ENCODE measurements around the gene TRAM2. TPM values are rescaled to one million over a fixed set of nuclear protein-coding genes. Genes with fewer than 3 reads are reported as not detected.

TRAM2 gene
- total RNA-seq, 1 experiment from 2014 or later = 21.2 TPM

- TF ChIP-seq, protein P1, sequence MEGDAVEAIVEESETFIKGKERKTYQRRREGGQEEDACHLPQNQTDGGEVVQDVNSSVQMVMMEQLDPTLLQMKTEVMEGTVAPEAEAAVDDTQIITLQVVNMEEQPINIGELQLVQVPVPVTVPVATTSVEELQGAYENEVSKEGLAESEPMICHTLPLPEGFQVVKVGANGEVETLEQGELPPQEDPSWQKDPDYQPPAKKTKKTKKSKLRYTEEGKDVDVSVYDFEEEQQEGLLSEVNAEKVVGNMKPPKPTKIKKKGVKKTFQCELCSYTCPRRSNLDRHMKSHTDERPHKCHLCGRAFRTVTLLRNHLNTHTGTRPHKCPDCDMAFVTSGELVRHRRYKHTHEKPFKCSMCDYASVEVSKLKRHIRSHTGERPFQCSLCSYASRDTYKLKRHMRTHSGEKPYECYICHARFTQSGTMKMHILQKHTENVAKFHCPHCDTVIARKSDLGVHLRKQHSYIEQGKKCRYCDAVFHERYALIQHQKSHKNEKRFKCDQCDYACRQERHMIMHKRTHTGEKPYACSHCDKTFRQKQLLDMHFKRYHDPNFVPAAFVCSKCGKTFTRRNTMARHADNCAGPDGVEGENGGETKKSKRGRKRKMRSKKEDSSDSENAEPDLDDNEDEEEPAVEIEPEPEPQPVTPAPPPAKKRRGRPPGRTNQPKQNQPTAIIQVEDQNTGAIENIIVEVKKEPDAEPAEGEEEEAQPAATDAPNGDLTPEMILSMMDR (conservative IDR thresholded peaks at IDR 0.05) = no peak
Measured at GRCh38 chr6:52620906-52621190, 44.0 kb upstream of the TRAM2 start.

More at GRCh38 chr6:52620906-52621190, 44.0 kb upstream of the TRAM2 start:
- H3T11ph ChIP-seq (ENCODE audit: low read length) = no peak overlapping the region
- H3K56ac ChIP-seq (ENCODE audit: insufficient read length, low read depth, low read length) = no peak overlapping the region
- H3K9ac ChIP-seq (ENCODE audit: extremely low read depth, insufficient read length, low read length) = no peak overlapping the region
- H3K4ac ChIP-seq (ENCODE audit: low read depth, low read length) = no peak overlapping the region
- H3K79me2 ChIP-seq (ENCODE audit: insufficient read depth, low read length) = no peaks in the 10 kb centered on the region
- no peak overlapping the region for H2BK5ac ChIP-seq (ENCODE audit: insufficient read length, low read length)
- no peak overlapping the region for H2BK120ac ChIP-seq (ENCODE audit: low read depth, low read length, poor library complexity, severe bottlenecking)
- Mint-ChIP-seq H3K9me3 (peaks cover 0 to 3% of the 10 kb centered on the region in 2 experiments; a peak in 2 of 5 replicates), H3K27ac (no peak overlapping the region), H3K4me3 (no peak overlapping the region), H3K36me3 (ENCODE audit: insufficient read depth in 1 of 3, low read depth in 3 of 3) (no peaks in the 10 kb centered on the region), H3K27me3 (ENCODE audit: low read depth) (peaks cover 2% of the 10 kb centered on the region; the same call in 1 of the 2 replicates), H3K4me1 (peaks cover 4 to 6% of the 10 kb centered on the region in 2 experiments; a peak in 3 of 4 replicates)
- H3K23ac ChIP-seq (ENCODE audit: insufficient read length, low read depth, low read length) = no peak overlapping the region
- no peaks in the 10 kb centered on the region for H3K9me3 ChIP-seq (ENCODE audit: control insufficient read depth, low read depth, low read length)
- no peak overlapping the region for H3K27ac ChIP-seq (ENCODE audit: insufficient read length, low read depth, low read length)
- no peak overlapping the region for H2AFZ ChIP-seq (ENCODE audit: low read length)
- no peaks in the 10 kb centered on the region for H3K27me3 ChIP-seq (ENCODE audit: insufficient read depth, low read length)
- no peaks in the 10 kb centered on the region for H3K4me1 ChIP-seq (ENCODE audit: insufficient read depth, low read length)
- H4K20me1 ChIP-seq (ENCODE audit: control insufficient read depth, insufficient read depth, insufficient read length) = no peaks in the 10 kb centered on the region
- H3K14ac ChIP-seq (ENCODE audit: insufficient read depth, low read length) = no peak overlapping the region
- H2AK5ac ChIP-seq (ENCODE audit: insufficient read length, low read length) = no peak overlapping the region
- H3K23me2 ChIP-seq (ENCODE audit: insufficient read length, low read depth, low read length, poor library complexity, severe bottlenecking) = no peaks in the 10 kb centered on the region
- H2BK15ac ChIP-seq (ENCODE audit: low read depth, low read length) = no peak overlapping the region
- DNase-seq = no peak
- H2BK12ac ChIP-seq (ENCODE audit: insufficient read length, low read depth, low read length) = no peak overlapping the region
- no peak overlapping the region for H2BK20ac ChIP-seq (ENCODE audit: low read depth, low read length, poor library complexity, severe bottlenecking)
- H3K18ac ChIP-seq (ENCODE audit: insufficient read length, low read depth, low read length) = no peak overlapping the region
- H3K4me2 ChIP-seq (ENCODE audit: insufficient read depth, insufficient read length, low read length) = no peak overlapping the region
- no peak overlapping the region for H4K91ac ChIP-seq (ENCODE audit: insufficient read length, low read depth, low read length)
- H4K5ac ChIP-seq (ENCODE audit: insufficient read length, low read depth, low read length) = no peak overlapping the region
- no peaks in the 10 kb centered on the region for H3K79me1 ChIP-seq (ENCODE audit: insufficient read depth, low read depth, low read length, poor library complexity, severe bottlenecking)
- no peak overlapping the region for H4K8ac ChIP-seq (replicated peaks; ENCODE audit: insufficient read length, low read depth, low read length)

Data from H9 (cell line).